ENCODE data around the gene ERVV-1.
"Not testable (repeated sequence)": the region's sequence is repeated elsewhere in the genome, so short reads cannot be mapped to it uniquely, and the experiment has no call there.

The ERVV-1 gene

DNA sequence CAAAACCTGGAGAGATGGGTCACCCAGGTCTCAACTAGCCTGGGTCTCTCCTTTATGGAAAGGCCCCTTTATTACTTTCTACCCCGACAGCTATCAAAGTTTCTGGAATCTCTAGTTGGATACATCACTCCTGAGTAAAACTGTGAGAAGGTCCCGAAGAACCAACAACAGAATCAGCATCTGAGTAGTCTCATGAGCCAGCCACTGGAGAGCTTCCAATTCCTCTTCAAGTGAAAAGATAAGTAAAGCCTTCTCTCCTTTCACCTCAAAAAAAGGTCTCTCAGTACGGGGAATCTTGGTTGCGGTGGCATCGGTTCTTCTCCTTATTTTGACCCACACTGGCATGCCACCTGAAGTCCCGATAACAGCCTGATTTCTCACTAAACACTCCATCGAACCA is at the start of gene ERVV-1:
TSS of gene ERVV-1 (plus strand) at position 301 of the 400 bp plus-strand sequence. CDS start 170 bp downstream, outside the sequence.
- DNase-seq = no peak

DNA sequence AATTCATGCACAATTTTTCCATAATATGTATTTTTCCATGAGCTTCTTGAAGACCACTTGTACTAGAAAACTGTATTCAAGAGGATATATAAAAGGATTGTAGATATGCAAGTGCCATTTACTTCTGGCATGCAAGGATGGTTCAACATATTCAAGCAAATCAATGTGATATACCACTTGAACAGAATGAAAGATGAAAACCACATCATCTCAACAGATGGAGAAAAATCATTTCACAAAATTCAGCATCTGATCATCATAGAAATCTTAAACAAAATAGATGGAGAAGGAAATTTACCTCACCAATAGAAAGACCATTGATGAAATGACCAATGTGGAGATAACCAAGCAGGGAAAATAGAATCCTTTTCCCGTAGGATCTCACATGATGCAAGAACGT is 45.9 kb upstream of the ERVV-1 start:
- DNase-seq = no peak

GRCh38 chr19:52981329-52981728 is 32.4 kb upstream of the ERVV-1 start:
- no peak for DNase-seq

- DNase-seq = not testable (repeated sequence)
Measured at GRCh38 chr19:52983167-52983566, 30.6 kb upstream of the ERVV-1 start.

- DNase-seq = peak in 1 of 51 donors; percentile 4
Measured at GRCh38 chr19:52987221-52987620, 26.5 kb upstream of the ERVV-1 start.

DNA sequence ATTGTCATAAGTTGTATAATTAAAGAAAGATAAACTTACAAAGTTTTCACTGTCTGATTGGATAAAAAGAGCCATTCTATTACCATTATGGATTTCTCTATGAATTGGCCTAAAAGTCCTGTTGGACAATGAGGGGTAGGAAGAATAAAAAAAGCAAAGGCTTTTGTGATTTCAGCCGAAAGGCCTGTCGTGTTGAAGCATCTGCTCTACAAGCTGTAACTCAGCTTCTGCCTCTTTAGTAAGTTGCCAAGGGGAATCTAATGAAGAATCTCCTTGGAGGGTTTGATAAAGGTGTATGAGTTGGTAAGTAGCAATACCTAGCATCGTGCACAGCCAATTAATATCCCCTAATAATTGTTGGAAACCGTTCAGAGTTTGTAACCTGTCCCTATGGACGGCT is 25.2 kb upstream of the ERVV-1 start:
- DNase-seq = no peak

DNA sequence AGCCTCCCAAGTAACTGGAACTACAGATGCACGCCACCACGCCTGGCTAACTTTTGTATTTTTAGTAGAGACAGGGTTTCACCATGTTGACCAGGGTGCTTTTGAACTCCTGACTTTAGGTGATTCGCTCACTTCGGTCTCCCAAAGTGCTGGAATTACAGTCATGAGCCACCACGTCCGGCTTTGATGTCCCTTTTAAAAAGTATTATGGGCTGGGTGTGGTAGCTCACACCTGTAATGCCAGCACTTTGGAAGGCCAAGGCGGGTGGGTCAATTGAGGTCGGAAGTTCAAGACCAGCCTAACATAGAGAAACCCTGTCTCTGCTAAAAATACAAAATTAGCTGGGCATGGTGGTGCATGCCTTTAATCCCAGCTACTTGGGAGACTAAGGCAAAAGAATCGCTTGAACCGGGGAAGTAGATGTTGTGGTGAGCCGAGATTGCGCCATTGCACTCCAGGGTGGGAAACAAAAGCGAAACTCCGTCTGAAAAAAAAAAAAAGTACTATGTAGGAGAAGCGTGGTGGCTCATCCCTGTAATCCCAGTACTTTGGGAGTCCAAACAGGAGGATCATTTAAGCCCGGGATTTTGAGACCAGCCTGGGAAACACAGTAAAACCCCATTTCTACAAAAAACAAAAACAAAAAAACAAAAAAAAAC is 22.8 kb upstream of the ERVV-1 start:
- DNase-seq = no peak

DNA sequence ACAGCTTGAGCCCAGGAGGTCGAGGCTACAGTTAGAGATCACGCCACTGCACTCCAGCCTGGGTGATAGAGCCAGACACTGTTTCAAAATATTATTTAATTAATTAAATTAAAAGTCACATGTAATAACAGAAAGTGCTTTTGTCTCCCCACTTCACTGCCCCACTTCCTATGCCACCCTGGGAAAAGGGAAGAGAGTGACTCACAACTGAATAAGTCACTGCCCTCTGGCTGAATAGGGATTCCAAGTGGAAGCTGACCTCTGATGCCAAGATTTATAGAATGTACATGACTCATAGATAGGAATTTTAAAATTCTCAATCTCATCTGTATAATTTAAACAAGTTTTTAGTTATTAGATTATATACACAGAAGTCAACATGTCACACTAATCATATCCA is 22.2 kb upstream of the ERVV-1 start:
- no peak for DNase-seq

DNA sequence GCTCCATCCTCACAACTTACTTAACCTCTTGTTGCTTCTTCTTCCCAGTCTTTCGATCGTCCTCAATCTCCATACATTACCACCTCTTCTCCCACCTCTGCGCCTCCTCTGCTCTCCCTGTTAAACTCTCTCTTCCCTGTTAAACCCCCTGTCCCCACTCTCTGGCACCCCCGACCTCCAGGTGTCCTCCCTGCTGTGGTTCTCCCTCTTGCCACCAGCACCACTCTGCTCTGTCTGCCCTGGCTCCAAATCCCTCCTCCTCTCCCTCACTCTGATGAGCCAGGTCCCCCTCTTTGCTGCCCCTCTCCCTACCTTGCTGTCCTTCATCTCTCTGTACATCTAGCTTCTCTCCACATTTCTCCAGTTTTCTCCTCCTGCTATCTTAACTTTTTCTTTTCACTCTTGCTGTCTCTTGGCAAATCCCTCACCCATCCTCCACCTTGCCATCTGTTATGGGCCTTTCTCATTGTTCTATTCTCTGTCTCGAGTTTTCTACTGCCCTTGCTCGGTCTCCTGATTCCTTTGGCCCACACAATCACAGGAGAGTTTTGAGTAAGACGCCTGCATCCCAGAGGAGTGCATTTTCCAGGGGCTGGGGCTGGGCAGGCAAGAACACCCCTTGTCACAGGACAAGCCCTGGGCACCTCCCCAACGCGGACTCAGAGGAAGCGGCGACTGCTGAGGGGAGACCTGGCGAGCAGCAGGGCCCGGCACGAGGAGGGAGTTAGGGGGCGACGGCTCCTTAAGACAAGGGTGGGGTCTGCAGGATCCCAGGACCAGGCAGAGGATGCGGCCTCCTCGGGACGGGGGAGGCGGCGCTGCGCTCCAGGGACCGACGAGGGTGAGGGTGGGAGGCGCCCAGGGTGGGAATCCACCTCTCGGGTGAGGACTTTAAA is 21.4 kb upstream of the ERVV-1 start:
- peak in 4 of 51 donors; percentile 0 to 5 (median 2) for DNase-seq

DNA sequence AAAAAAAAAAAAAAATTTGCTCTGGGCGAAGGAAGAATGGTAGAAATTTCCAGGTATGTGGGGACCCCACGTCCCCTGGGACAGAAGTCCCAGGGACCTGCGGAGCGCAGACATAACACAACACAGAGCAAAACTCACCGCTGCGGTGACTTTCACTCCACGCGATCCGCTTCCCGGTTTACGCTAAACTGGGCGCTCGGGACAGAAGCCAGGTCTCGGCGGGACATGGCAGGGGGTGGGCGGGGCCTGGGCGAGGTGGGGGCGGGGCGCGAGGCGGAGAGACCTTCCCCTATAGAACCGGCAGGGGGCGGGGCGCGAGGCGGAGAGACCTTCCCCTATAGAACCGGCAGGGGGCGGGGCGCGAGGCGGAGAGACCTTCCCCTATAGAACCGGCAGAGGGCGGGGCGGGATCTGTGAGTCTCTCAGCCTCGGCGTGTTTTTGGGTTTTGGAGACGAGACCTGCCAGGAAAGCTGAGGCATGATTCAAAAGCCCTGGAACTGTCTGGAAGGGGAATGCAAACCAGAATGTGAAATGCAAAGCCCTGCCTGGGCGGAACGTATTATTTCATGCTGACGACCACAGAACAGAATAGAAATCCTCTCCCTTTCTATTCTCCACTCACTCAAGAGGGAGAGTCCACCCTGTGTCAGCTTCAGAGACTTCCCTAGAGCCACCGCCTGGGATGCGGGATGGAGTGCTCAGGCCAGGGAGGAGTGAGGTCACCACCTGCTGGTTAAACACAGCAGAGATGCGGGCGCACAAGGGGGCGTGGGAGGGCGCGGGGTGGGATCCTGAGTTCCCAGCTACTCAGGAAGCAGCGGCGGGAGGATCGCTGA is 20.2 kb upstream of the ERVV-1 start:
- DNase-seq = peak in 35 of 51 donors; percentile 4 to 74 (median 34)

DNA sequence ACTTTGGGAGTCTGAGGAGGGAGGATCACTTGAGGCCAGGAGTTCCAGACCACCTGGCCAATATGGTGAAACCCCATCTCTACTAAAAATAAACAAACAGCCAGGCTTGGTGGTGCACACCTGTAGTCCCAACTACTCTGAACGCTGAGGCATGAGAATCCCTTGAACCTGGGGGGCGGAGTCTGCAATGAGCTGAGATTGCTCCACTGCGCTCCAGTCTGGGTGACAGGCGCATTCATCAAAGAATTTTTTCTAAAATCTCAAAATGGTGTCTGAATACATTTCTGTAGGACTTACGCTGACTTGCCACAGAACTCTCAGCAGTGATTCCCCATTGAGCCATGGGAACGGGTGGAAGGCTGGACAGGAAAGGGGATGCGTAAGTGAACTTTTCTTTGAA is 18.0 kb upstream of the ERVV-1 start:
- no peak for DNase-seq

- DNase-seq = no peak
Measured at GRCh38 chr19:52997975-52998374, 15.7 kb upstream of the ERVV-1 start.

- no peak for DNase-seq
Measured at GRCh38 chr19:53002479-53002878, 11.2 kb upstream of the ERVV-1 start.

- DNase-seq = no peak
Measured at GRCh38 chr19:53004242-53004641, 9.5 kb upstream of the ERVV-1 start.

GRCh38 chr19:53007200-53007599 is 6.5 kb upstream of the ERVV-1 start:
- DNase-seq = no peak

- DNase-seq = no peak
Measured at GRCh38 chr19:53007606-53008005, 6.1 kb upstream of the ERVV-1 start.

GRCh38 chr19:53008061-53008778 is 5.5 kb upstream of the ERVV-1 start:
- DNase-seq = no peak

GRCh38 chr19:53010494-53010893 is 3.2 kb upstream of the ERVV-1 start:
- DNase-seq = no peak

- no peak for DNase-seq
Measured at GRCh38 chr19:53012006-53012405, 1.7 kb upstream of the ERVV-1 start.

DNA sequence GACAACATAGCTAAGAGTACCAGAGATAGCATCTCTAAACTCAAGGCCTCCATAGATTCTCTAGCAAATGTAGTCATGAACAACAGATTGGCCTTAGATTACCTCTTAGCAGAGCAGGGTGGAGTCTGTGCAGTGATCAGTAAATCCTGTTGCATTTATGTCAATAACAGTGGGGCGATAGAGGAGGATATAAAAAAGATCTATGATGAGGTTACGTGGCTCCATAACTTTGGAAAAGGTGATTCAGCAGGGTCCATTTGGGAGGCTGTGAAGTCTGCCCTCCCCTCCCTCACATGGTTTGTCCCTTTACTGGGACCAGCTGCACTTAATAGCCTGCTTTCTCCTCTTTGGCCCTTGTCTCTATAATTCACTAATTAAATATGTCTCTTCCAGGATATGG is 1.4 kb downstream of the ERVV-1 start:
- no peak for DNase-seq

DNA sequence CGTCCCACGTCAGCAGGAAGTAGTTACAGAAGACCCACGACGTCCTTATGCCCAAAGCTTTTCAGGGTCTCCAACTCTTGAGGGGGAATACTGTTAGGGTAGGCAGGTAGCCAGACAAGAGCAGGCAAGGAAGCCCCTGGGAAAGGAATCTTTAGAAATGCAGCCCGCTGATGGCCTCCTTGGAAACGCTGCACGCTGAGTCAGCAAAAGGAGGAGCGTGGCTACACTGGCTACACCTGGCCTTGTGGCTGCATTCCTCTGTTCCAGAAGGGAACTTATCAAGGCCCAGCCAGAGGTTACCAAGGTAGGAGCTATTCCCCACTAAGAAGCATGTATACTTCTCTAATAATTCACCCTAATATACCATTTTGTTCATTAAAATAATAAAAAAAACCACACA is 2.0 kb downstream of the ERVV-1 start:
- DNase-seq = no peak

Data from hypothalamus (tissue), 51 donors.